ENCODE measurements around the gene GSTO1.

DNA sequence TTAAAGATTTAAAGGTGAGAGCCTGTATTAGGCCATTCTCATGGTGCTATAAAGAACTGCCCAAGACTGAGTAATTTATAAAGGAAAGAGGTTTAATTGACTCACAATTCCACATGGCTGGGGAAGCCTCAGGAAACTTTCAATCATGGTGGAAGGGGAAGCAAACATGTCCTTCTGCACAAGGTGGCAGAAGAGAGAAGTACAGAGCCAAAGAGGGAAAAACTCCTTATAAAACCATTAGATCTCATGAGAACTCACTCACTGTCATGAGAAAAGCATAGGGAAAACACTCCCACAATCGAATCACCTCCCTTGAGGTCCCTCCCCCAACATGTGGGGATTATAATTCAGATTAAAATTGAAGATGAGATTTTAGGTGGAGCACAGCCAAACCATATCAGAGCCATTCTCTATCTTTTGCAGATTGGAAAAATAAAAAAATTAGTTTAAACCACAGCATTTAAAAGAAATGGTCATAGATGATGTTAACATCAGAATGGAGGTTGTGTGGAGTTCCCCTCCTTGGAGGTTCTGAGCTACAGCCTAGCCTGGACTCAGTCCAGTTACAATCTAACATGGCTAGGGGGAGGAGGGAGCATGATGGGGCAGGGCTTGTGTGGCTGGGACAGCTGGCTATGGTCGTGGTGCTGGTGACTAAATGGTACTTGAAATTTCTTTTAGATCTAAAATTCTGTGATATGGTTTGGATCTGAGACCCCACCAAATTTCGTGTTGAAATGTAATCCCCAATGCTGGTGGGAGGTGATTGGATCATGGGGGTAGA, 47.4 kb downstream of the GSTO1 start:
- no peak for TF ChIP-seq EZH2 (optimal IDR thresholded peaks at IDR 0.05; ENCODE audit: low read depth, low read length)
- TF ChIP-seq, protein P1, sequence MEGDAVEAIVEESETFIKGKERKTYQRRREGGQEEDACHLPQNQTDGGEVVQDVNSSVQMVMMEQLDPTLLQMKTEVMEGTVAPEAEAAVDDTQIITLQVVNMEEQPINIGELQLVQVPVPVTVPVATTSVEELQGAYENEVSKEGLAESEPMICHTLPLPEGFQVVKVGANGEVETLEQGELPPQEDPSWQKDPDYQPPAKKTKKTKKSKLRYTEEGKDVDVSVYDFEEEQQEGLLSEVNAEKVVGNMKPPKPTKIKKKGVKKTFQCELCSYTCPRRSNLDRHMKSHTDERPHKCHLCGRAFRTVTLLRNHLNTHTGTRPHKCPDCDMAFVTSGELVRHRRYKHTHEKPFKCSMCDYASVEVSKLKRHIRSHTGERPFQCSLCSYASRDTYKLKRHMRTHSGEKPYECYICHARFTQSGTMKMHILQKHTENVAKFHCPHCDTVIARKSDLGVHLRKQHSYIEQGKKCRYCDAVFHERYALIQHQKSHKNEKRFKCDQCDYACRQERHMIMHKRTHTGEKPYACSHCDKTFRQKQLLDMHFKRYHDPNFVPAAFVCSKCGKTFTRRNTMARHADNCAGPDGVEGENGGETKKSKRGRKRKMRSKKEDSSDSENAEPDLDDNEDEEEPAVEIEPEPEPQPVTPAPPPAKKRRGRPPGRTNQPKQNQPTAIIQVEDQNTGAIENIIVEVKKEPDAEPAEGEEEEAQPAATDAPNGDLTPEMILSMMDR (IDR thresholded peaks at IDR 0.05; ENCODE audit: low read length): no peak
